Testis (tissue), 2 donors: ENCODE results near the gene FSTL5.

ENCODE experiments used
- POLR2A ChIP-seq: fragments of 450-650 bp; IDR thresholded peaks from one replicate; pipeline ENCODE4 v1.6.1; 2017; ENCODE audit warnings: antibody characterized with exemption, mild to moderate bottlenecking, moderate library complexity
- TF ChIP-seq, protein P1 (sequence below), 3 experiments: fragments of 450-650 bp in 2 of 3; fragments of 200-600 bp in 1 of 3; sonication (generic) in 1 of 3; IDR thresholded peaks; one replicate each; pipeline ENCODE4 v1.5.1; 2016 to 2019; ENCODE audit warnings: antibody characterized with exemption in 3 of 3, mild to moderate bottlenecking in 2 of 3, moderate library complexity in 1 of 3

DNA sequence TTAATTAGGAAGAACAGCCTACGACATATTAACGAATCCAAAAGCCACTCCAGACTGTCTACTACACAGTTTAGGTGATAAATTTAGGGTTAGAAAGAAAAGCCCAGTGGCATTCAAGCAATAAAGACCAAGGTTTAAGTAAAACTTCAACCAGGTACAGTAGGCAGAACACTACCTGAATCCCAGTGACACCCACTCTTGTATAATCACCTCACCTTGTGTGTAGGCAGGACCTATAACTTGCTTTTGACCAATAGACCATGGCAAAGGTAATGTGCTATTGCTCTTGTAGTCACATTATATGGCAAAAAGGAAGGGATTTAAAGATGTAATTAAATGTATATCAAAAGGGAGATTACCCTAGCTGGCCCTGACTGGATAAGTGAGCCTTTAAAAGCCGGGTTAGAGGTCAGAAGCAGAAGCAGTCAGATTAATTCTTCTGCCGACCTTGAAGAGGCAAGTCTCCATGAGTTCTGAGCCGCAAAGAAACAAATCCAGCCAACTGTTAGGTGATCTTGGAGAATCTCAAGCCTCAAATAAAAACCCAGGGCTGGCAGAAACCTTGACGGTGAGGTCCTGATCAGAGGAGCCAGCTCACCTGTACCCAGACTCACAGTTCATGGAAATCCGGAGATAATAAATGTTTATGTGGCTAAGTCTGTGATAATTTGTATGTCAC is 8.8 kb downstream of the FSTL5 start:
- no peak for TF ChIP-seq POLR2A
- TF ChIP-seq, protein P1, sequence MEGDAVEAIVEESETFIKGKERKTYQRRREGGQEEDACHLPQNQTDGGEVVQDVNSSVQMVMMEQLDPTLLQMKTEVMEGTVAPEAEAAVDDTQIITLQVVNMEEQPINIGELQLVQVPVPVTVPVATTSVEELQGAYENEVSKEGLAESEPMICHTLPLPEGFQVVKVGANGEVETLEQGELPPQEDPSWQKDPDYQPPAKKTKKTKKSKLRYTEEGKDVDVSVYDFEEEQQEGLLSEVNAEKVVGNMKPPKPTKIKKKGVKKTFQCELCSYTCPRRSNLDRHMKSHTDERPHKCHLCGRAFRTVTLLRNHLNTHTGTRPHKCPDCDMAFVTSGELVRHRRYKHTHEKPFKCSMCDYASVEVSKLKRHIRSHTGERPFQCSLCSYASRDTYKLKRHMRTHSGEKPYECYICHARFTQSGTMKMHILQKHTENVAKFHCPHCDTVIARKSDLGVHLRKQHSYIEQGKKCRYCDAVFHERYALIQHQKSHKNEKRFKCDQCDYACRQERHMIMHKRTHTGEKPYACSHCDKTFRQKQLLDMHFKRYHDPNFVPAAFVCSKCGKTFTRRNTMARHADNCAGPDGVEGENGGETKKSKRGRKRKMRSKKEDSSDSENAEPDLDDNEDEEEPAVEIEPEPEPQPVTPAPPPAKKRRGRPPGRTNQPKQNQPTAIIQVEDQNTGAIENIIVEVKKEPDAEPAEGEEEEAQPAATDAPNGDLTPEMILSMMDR (IDR thresholded peaks at IDR 0.05), result no peak
